Stimulated activated CD4-positive, alpha-beta T cell treated with anti-CD3 and anti-CD28 coated beads, Interleukin-4, amount 100 ng/mL, for 48 hours (primary cell): ENCODE data around the gene POLR1E.
"Not testable (repeated sequence)": the region's sequence is repeated elsewhere in the genome, so short reads cannot be mapped to it uniquely, and the experiment has no call there.

ENCODE experiments used
- DNase-seq, 2 donors: peaks; one replicate each; pipeline ENCODE4 v3.0.0-alpha.2; 2020; ENCODE audit warnings: low read depth in 2 of 2

Gene POLR1E

DNA sequence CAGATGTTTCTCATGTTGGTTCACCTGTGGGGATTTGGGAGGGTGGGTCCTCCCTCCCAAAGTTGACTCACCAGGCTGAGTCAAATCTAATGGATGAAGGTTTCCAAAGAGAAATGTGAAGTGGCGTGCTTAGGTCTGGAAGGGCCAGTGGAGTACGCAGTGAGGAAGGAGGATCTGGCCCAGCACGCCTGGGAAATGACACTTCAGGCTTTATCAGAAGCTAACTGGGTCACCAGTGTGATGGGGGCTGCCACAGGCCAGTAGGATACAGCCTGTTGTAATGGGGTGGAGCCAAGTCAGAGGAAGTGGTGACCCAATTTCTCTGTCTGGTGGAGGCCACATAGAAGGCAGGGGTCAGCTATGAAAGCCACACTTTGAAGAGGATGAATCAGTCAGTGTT lies 18.0 kb downstream of the POLR1E start:
- DNase-seq = no peak

GRCh38 chr9:37504605-37505004 lies 18.9 kb downstream of the POLR1E start:
- DNase-seq = no peak

- DNase-seq = no peak
These were observed 21.9 kb downstream of the POLR1E start for GRCh38 chr9:37507566-37508134.

DNA sequence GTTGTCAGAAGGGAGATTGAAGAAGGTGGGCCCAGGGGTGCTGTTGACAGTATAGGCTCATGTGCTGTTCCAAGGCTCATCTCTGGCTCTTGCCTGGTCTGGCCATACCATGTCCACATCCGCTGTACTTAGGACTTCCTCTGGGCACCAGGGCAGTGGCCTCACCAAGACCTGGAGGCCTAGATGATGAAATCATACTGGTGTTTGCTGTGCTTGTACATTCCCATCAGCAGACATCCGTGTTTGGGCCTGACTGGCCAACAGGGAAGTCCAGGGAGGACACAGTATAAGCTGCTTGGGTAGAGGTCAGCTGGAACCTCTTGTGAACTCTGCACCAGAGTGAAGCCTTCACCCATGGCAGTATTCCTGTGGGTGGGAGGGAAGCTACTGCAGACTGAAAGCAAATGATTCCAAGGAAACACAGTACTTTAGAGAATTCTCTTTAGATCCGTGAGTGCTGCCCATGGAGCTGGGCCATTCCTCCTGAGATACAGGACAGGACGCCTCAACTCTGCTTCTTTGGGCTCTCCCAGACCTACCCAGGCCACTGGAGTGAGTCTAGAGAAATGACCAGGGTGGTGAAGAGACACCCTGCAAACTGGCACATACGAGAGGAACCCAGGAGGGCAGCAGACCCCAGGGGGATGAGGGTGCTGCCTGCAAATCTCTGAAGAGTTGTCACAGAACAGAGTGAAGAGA lies 22.5 kb downstream of the POLR1E start:
- DNase-seq = no peak

- DNase-seq = no peak
These were observed 23.1 kb downstream of the POLR1E start for GRCh38 chr9:37508834-37509206.

- no peak for DNase-seq
These were observed 23.8 kb downstream of the POLR1E start for GRCh38 chr9:37509536-37509935.

GRCh38 chr9:37510053-37510452 lies 24.3 kb downstream of the POLR1E start:
- DNase-seq = not testable (repeated sequence)

- no peak for DNase-seq
These were observed 25.6 kb downstream of the POLR1E start for GRCh38 chr9:37511016-37512010.

- no peak for DNase-seq
These were observed 26.7 kb downstream of the POLR1E start for GRCh38 chr9:37512437-37512836.

DNA sequence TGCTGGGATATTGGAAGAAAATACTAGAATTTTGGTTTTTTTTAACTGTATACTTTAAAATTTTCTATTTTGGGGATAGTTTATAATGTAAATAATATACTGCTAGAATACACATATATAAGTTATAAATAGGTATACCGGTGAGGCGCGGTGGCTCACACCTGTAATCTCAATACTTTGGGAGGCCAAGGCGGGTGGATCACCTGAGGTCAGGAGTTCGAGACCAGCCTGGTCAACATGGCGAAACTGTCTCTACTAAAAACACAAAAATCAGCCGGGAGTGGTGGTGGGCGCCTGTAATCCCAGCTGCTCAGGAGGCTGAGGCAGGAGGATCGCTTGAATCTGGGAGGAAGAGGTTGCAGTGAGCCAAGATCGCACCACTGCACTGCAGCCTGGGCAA lies 28.7 kb downstream of the POLR1E start:
- DNase-seq = not testable (repeated sequence)

- DNase-seq = no peak
These were observed 29.3 kb downstream of the POLR1E start for GRCh38 chr9:37514999-37515398.

- DNase-seq = no peak
These were observed 30.0 kb downstream of the POLR1E start for GRCh38 chr9:37515620-37516258.

GRCh38 chr9:37517923-37518322 lies 32.2 kb downstream of the POLR1E start:
- DNase-seq = no peak

- no peak for DNase-seq
These were observed 34.9 kb downstream of the POLR1E start for GRCh38 chr9:37520641-37521040.

GRCh38 chr9:37521111-37521510 lies 35.4 kb downstream of the POLR1E start:
- no peak for DNase-seq

DNA sequence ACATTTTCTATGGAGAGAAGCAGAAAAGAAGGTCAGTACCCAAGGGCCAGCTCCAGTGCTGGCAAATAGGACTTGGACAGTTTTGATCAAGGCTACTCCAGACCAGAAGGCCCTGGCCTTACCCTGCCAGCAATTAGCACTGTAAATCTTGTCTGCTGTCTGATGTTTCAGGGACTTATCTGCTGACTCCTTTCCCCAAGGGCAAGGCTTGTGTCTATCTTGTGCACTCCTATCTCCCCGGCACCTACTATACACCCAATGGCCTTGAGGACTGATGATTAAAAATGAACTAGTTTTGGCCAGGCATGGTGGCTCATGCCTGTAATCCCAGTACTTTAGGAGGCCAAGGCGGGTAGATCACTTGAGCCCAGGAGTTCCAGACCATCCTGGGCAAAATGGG lies 37.2 kb downstream of the POLR1E start:
- no peak for DNase-seq

DNA sequence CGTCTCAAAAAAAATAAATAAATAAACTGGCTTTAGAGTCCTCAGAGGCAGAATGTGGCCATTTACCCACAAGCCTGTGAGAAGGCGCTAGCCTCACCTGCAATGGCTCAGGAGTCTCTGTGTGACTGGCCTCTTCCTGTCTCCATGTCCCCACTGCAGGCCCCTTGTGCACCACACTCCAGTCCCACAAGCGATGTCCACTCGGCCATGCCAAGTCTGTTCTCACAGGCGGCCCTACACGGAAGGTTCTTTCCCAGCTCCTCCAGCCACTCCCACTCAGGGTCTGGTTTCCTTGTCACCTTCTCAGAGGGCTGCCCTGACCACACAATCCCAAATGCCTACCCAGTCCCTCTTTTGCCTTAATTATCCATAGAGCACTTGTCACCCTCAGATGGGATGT lies 38.2 kb downstream of the POLR1E start:
- DNase-seq = no peak

DNA sequence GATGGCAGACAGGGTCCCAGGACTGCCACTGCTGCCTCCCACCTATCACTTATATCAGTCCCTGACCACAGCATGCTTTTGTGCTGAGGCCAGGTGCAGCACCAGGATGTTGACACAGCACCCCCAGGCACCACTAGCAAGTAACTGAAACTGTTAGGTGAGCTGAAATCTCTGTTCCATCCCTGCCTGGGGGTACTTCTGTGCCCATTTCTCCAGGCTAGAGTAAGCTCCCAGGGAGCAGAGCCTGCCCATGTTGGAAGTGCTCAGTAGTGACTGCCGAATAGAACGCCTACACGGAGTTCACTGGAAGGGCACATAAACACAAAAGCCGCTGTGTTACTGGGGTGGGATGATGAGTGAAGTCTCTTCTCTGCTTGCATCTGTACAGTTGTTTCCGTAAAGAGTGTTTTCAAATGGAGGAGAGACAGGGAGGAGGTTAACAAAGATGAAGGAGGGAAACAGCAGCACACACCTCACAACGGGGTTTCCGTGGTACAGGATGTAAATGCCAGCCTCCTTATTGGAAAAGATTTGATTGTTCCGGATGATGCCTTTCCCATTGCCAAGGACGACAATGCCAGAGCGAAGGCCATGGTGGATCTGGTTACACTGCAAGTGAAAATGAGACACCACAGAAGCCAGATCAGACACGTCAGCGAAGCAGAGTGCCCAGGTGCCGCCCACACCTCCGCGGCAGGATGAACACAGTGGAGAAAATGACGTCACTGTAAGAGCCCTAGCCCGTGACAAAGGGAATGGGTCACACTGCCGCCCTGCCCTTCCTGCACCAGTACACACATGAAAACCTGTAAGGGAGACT lies 43.1 kb downstream of the POLR1E start:
- DNase-seq = peak; percentile 53 to 78

DNA sequence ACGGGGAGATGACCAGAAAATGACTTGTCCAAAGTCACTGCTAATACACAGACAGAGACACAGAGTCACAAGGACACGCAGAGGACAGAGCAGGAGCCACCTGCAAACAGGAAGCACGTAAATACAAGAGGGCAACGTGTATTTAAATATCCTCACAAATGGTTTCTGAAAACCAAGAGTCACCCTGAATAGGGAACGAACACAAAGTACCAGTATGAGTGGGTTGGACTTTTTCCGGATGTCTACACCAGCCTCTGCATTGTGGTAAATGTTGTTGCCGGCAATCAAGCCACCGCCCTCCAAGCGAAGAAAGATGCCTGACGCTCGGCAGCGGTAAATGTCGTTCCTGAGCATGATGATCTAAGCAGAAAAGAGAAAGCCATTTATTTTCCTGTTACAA lies 46.0 kb downstream of the POLR1E start:
- DNase-seq = peak in 1 of 2 donors; percentile 15

GRCh38 chr9:37534412-37534811 lies 48.7 kb downstream of the POLR1E start:
- DNase-seq = no peak

DNA sequence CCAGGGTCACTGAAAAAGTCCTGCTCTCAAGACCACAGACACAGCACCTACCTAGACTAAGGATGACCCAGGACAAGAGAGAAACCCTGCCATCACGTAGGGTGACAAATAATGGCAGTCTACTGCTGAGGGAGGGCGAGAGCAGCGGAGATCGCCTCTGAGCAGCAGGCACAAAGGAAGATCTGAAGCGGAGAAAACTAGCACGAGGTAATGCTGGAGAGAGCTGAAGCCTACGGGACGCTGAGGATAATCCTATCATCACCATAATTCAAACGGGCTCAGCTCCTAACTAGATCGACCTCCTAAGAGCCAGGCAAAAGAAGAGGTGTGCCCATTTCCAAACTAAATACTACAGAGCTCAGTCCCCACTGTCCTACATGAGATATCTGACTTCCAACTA lies 49.2 kb downstream of the POLR1E start:
- DNase-seq = no peak
